HepG2 (cell line): ENCODE measurements around the gene LGALS16. TPM values are rescaled to one million over a fixed set of nuclear protein-coding genes. Genes with fewer than 3 reads are reported as not detected.

Experiments used
- ATAC-seq: fragments of 200-7000 bp; cut with Tn5 transposase; 3 replicates; pipeline ENCODE4 v1.9.1; 2020; ENCODE audit warnings: mild to moderate bottlenecking, moderate library complexity
- BruUV-seq: library from RNA; stranded (reverse); fragments of 400-500 nt; replicated peaks from 2 replicates; lab custom pipeline; 2021; lab: Mats Ljungman, UMichigan
- CTCF ChIA-PET: fragments of 300-600 bp; formaldehyde crosslinking; extraction: SDS; loops from one replicate; lab custom pipeline; 2021; ENCODE audit warnings: low total read pairs, inconsistent platforms, low intra/inter-chr PET ratio; lab: Yijun Ruan, JAX
- POLR2A ChIA-PET: fragments of 350-600 bp; sonication (Branson Sonifier 250); formaldehyde crosslinking; loops from one replicate; lab custom pipeline; 2020; ENCODE audit warnings: antibody characterized with exemption, inconsistent platforms; lab: Yijun Ruan, JAX
- DNase-seq: peaks from one replicate; pipeline ENCODE4 v3.0.0-alpha.2; 2015; ENCODE audit warnings: low spot score
- FAIRE-seq: peaks from 3 replicates; lab custom pipeline; 2011; peaks lifted over from hg19 to GRCh38; lab: Jason Lieb, UNC
- H2AFZ ChIP-seq: one replicate; pipeline ENCODE4 v1.6.1; 2011; ENCODE audit warnings: low read length, inconsistent platforms
- H3K27ac ChIP-seq: fragments of 300-600 bp; 3 replicates; pipeline ENCODE4 v1.8.0; 2011; ENCODE audit warnings: mixed run types, mild to moderate bottlenecking, mixed read lengths, low read length, inconsistent platforms; ENCODE audit not compliant: insufficient read depth; ENCODE audit errors: extremely low read length
- H3K27me3 ChIP-seq, 2 experiments: fragments of 200-600 bp in 1 of 2; 2 replicates in 1 of 2; 3 replicates in 1 of 2; pipeline versions ENCODE4 v1.6.0 to v1.8.0; 2011; ENCODE audit warnings: low read length in 2 of 2, mild to moderate bottlenecking in 2 of 2, moderate library complexity in 2 of 2, inconsistent platforms in 1 of 2; ENCODE audit not compliant: insufficient read depth in 2 of 2, control insufficient read depth in 1 of 2
- H3K36me3 ChIP-seq, 2 experiments: fragments of 200-600 bp in 1 of 2; replicated peaks in 1 of 2; 2 replicates in 1 of 2; 3 replicates in 1 of 2; pipeline versions ENCODE4 v1.5.1 to v1.8.0; 2011; ENCODE audit warnings: low read length in 2 of 2, inconsistent platforms in 1 of 2; ENCODE audit not compliant: insufficient read depth in 2 of 2, control insufficient read depth in 1 of 2
- H3K4me1 ChIP-seq: 2 replicates; pipeline ENCODE4 v1.5.1; 2012; ENCODE audit warnings: low read length, inconsistent platforms; ENCODE audit not compliant: insufficient read depth
- H3K4me2 ChIP-seq: 2 replicates; pipeline ENCODE4 v1.6.0; 2011; ENCODE audit warnings: low read depth, low read length, inconsistent platforms
- H3K4me3 ChIP-seq, 3 experiments: fragments of 200-600 bp in 1 of 3; sonication (generic), shearing (Covaris generic) in 1 of 3; replicated peaks in 1 of 3; 2 replicates each; pipeline ENCODE4 v1.5.1; 2011 to 2016; ENCODE audit warnings: low read length in 3 of 3, inconsistent platforms in 2 of 3, low read depth in 2 of 3, mild to moderate bottlenecking in 2 of 3, control low read depth in 1 of 3, mixed read lengths in 1 of 3; ENCODE audit not compliant: insufficient read depth in 1 of 3
- H3K79me2 ChIP-seq: one replicate; pipeline ENCODE4 v1.6.1; 2011; ENCODE audit warnings: low read length, inconsistent platforms; ENCODE audit not compliant: insufficient read depth
- H3K9ac ChIP-seq: 2 replicates; pipeline ENCODE4 v1.6.0; 2011; ENCODE audit warnings: mild to moderate bottlenecking, low read depth, low read length, inconsistent platforms; ENCODE audit not compliant: insufficient read depth
- H3K9me3 ChIP-seq: 2 replicates; pipeline ENCODE4 v1.5.1; 2012; ENCODE audit warnings: mild to moderate bottlenecking, low read length
- H4K20me1 ChIP-seq: 2 replicates; pipeline ENCODE4 v1.6.0; 2011; ENCODE audit warnings: inconsistent platforms, mild to moderate bottlenecking, low read length, moderate library complexity; ENCODE audit not compliant: insufficient read depth
- CHD4 ChIP-seq: fragments of 200-600 bp; sonication (generic); IDR thresholded peaks from 2 replicates; pipeline ENCODE4 v1.7.0; 2017; ENCODE audit warnings: mild to moderate bottlenecking, low read length, borderline replicate concordance
- KIAA2018 ChIP-seq: sonication (generic); formaldehyde crosslinking; IDR thresholded peaks from 2 replicates; pipeline ENCODE4 v1.5.0; 2020; ENCODE audit warnings: mild to moderate bottlenecking, missing genetic modification reagents, borderline replicate concordance
- RAD21 ChIP-seq: fragments of 450-650 bp; formaldehyde crosslinking; IDR thresholded peaks from 2 replicates; pipeline ENCODE4 v1.5.0; 2020; ENCODE audit warnings: mild to moderate bottlenecking
- ZNF318 ChIP-seq: sonication (generic); formaldehyde crosslinking; IDR thresholded peaks from 2 replicates; pipeline ENCODE4 v1.4.0; 2020; ENCODE audit warnings: mild to moderate bottlenecking, missing genetic modification reagents
- ZNF383 ChIP-seq: sonication (generic); formaldehyde crosslinking; IDR thresholded peaks from 2 replicates; pipeline ENCODE4 v1.4.0; 2020; ENCODE audit warnings: missing genetic modification reagents, mild to moderate bottlenecking, borderline replicate concordance
- ZNF839 ChIP-seq: sonication (generic); formaldehyde crosslinking; IDR thresholded peaks from 2 replicates; pipeline ENCODE4 v1.4.0; 2020; ENCODE audit warnings: missing genetic modification reagents, mild to moderate bottlenecking, borderline replicate concordance
- WGBS: methylation state at CpG from one replicate; pipeline ENCODE4 v1.1.6; 2017; ENCODE audit warnings: low lambda C conversion rate; 5-methylcytosine and 5-hydroxymethylcytosine counted together
- in situ Hi-C: cut with HindIII; loops from 2 replicates; pipeline ENCODE4 v1.10.0; 2017; ENCODE audit warnings: low pct_unique_long_range_greater_than_20kb; ENCODE audit not compliant: extremely low pct_ligation_motif_present
- intact Hi-C: fragments of 100-400 bp; cut with micrococcal nuclease; formaldehyde crosslinking; loops from one replicate; pipeline ENCODE4 v1.10.0; 2022; ENCODE audit not compliant: unreplicated experiment
- polyA plus RNA-seq, 8 experiments: library from polyadenylated mRNA; depleted of rRNA in 3 of 8; stranded (reverse) in 7 of 8; unstranded in 1 of 8; fragments of >200 nt; fragmentation: Illumina TruSeq in 4 of 8; extraction: Trizol in 4 of 8; gene quantifications; 2 replicates each; pipeline versions ENCODE4 v1.2.1 to v1.2.3, GENCODE V29; 2011 to 2016; ENCODE audit warnings: low read depth in 4 of 8, missing spikeins in 1 of 8, mixed read lengths in 1 of 8; ENCODE audit not compliant: insufficient read depth in 1 of 8
- total RNA-seq, 5 experiments: library from RNA; depleted of rRNA; stranded (reverse); fragments of >200 nt; fragmentation: Illumina TruSeq; extraction: Trizol; gene quantifications; 2 replicates each; pipeline ENCODE4 v1.2.3, GENCODE V29; 2016; ENCODE audit warnings: low read depth in 1 of 5

Gene LGALS16
- total and polyA plus RNA-seq, 2 of the 13 experiments (the other 11 are each of a cell fraction or from before 2014, with no cell fraction given): not detected

- in situ Hi-C loops (no loop called here), intact Hi-C loops (no loop called here)
- ChIA-PET CTCF (no interaction called here), POLR2A (no interaction called here)
- no peak for FAIRE-seq
- 27% methylated on average over 9 of the region's 9 CpGs for WGBS
- H3K9ac ChIP-seq: no peak overlapping the region
- no peaks in the 10 kb centered on the region for H3K36me3 ChIP-seq
- H3K79me2 ChIP-seq: no peaks in the 10 kb centered on the region
- no peaks in the 10 kb centered on the region for H3K4me1 ChIP-seq
- no TSS peak for BruUV-seq
- H3K4me3 ChIP-seq: no peak overlapping the region
- no peaks in the 10 kb centered on the region for H4K20me1 ChIP-seq
- no peak overlapping the region for H2AFZ ChIP-seq
- no peak for DNase-seq
- H3K4me2 ChIP-seq: no peak overlapping the region
- H3K27me3 ChIP-seq: peaks cover 2 to 14% of the 10 kb centered on the region in 2 experiments
- no peak overlapping the region for H3K27ac ChIP-seq
- no peak for ATAC-seq
- no peaks in the 10 kb centered on the region for H3K9me3 ChIP-seq
- TF ChIP-seq ZNF839 (CRISPR knock-in tag): no peak
- TF ChIP-seq ZNF318: no peak
- TF ChIP-seq CHD4: no peak
- TF ChIP-seq RAD21 (CRISPR knock-in tag): no peak
- TF ChIP-seq KIAA2018: no peak
- TF ChIP-seq ZNF383: no peak
These were observed 48.7 kb upstream of the LGALS16 start for GRCh38 chr19:39607021-39607420.
